Measurements from ENCODE around the gene PPP3R1. TPM values are rescaled to one million over a fixed set of nuclear protein-coding genes. Genes with fewer than 3 reads are reported as not detected.

Gene PPP3R1
- total and polyA plus RNA-seq, 2 of the 4 experiments (the other 2 are of a cell fraction) = 9.1 to 17.3 TPM

GRCh38 chr2:68193787-68194372, 58.5 kb downstream of the PPP3R1 start:
- Histone ChIP-seq H2AFZ (replicated peaks; ENCODE audit: low read length, poor library complexity) (no peak overlapping the region), H2BK20ac (ENCODE audit: low read depth, low read length) (no peak overlapping the region), H2BK5ac (ENCODE audit: low read depth, low read length, poor library complexity, severe bottlenecking) (no peak overlapping the region), H3K4me2 (ENCODE audit: low read depth, low read length) (peak overlapping the region; percentile 38; the same call in 1 of the 2 replicates), H3K56ac (ENCODE audit: extremely low read depth, insufficient read depth, low read length) (no peak overlapping the region), H4K91ac (ENCODE audit: insufficient read depth, low read depth, low read length) (no peak overlapping the region), H3K79me1 (ENCODE audit: low read depth in 1 of 2, low read length in 2 of 2) (peaks cover 7 to 44% of the 10 kb centered on the region in 2 experiments), H3K14ac (replicated peaks; ENCODE audit: low read depth, low read length) (no peak overlapping the region), H4K8ac (ENCODE audit: low read depth in 2 of 2, low read length in 2 of 2) (no peak overlapping the region), H3K36me3 (ENCODE audit: control insufficient read depth, insufficient read depth, low read length) (no peaks in the 10 kb centered on the region), H3K9me1 (ENCODE audit: insufficient read depth, low read length) (peaks cover 8% of the 10 kb centered on the region), H3K27me3 (ENCODE audit: control insufficient read depth, insufficient read depth, low read length) (no peaks in the 10 kb centered on the region), H3K9ac (ENCODE audit: low read depth, low read length) (no peak overlapping the region), H2BK15ac (ENCODE audit: low read depth, low read length) (no peak overlapping the region), H3K4me1 (ENCODE audit: control insufficient read depth, insufficient read depth, low read length) (peaks cover 8% of the 10 kb centered on the region), H4K20me1 (ENCODE audit: insufficient read depth, low read length) (peaks cover 48% of the 10 kb centered on the region; the same call in 1 of the 2 replicates), H3K27ac (ENCODE audit: insufficient read depth, low read length) (no peak overlapping the region), H2AK5ac (ENCODE audit: low read depth, low read length) (no peak overlapping the region), H2AK9ac (replicated peaks; ENCODE audit: low read depth, low read length, poor library complexity) (no peak overlapping the region), H4K5ac (ENCODE audit: low read depth, low read length) (no peak overlapping the region), H3K9me3 (ENCODE audit: control insufficient read depth, insufficient read depth, low read length) (no peaks in the 10 kb centered on the region), H3K4ac (ENCODE audit: low read depth, low read length) (no peak overlapping the region), H3K4me3 (ENCODE audit: insufficient read depth, low read depth, low read length) (no peak overlapping the region), H2BK120ac (ENCODE audit: low read depth, low read length) (no peak overlapping the region), H3K18ac (ENCODE audit: low read depth, low read length) (no peak overlapping the region), H3K23ac (ENCODE audit: low read depth, low read length) (no peak overlapping the region)
- in situ Hi-C loops (cut with MboI; ENCODE audit: low sequenced_read_pairs) = loop anchor here (10.0 kb wide), 1 partner anchor 51 kb away; no protein-coding TSS in a partner anchor
- POLR2A ChIA-PET (ENCODE audit: unreplicated experiment) = no interaction called here
- TF ChIP-seq CTCF (conservative IDR thresholded peaks at IDR 0.05; ENCODE audit: low read depth, low read length) (no peak), RAD21 (IDR thresholded peaks at IDR 0.05; ENCODE audit: low read length) (no peak), CEBPB (IDR thresholded peaks at IDR 0.05; ENCODE audit: low read depth, low read length) (no peak), POLR2A (IDR thresholded peaks at IDR 0.05; ENCODE audit: low read depth, low read length) (no peak), FOS (IDR thresholded peaks at IDR 0.05; ENCODE audit: low read depth, low read length) (peak; percentile 32; the same call in 1 of the 2 replicates), BHLHE40 (IDR thresholded peaks at IDR 0.05; ENCODE audit: low read depth, low read length) (no peak), CHD1 (IDR thresholded peaks at IDR 0.05; ENCODE audit: low read depth, low read length) (no peak)
- no TSS peak for BruUV-seq (replicated peaks)
- dilution Hi-C loops (cut with HindIII; ENCODE audit: low sequenced_read_pairs, unreplicated experiment) = no loop called here
- ATAC-seq (ENCODE audit: low read depth) (no peak), DNase-seq (peak; percentile 77)
- intact Hi-C loops (cut with micrococcal nuclease) = no loop called here
- WGBS, 2 experiments (ENCODE audit: extremely low coverage in 2 of 2, insufficient read length in 1 of 2) = no CpG with 5 or more reads among the region's 4 CpGs
- CTCF ChIA-PET = no interaction called here
